GM23248 (cell line): ENCODE measurements around the gene STRIT1.

Source experiments
- EZH2 ChIP-seq: fragments of 200-600 bp; sonication (generic); IDR thresholded peaks from 2 replicates; pipeline ENCODE4 v1.6.1; 2018; ENCODE audit warnings: antibody characterized with exemption, mild to moderate bottlenecking; ENCODE audit not compliant: insufficient read depth, poor library complexity, severe bottlenecking
- EZH2phosphoT487 ChIP-seq: fragments of 200-600 bp; sonication (generic); IDR thresholded peaks from 2 replicates; pipeline ENCODE4 v1.6.1; 2018; ENCODE audit warnings: antibody characterized with exemption, moderate library complexity, mild to moderate bottlenecking, low read depth; ENCODE audit not compliant: insufficient read depth

DNA sequence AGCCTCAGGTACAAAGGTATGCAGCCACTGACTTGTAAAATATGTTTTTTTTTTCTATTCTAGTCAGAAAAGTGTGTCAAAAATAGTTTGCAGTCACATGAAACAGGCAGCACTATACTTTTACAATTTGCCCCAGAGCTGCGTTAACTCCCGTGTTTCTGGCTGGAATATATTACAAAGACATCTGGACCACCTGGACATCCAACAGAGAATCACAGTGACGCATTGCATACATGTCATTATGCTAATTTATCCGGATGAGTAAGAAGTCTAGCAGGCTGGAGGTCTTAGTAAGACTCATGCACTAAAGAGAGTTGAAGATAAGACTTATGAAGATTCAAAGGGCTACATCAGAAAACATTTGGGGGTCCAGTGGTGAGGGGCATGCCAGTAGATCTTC is 39.2 kb upstream of the STRIT1 start:
- TF ChIP-seq EZH2 (no peak), EZH2phosphoT487 (no peak)
